Small intestine (tissue), 7 donors: ENCODE measurements around the gene MID1. TPM values are rescaled to one million over a fixed set of nuclear protein-coding genes. Genes with fewer than 3 reads are reported as not detected.
A peak's percentile ranks its signal among the peaks of the same experiment; 100 is the strongest.

Experiments
- DNase-seq, 2 donors: peaks; one replicate each; pipeline versions ENCODE4 v3.0.0 to v3.0.0-alpha.2; 2013
- FAIRE-seq: peaks from 2 replicates; lab custom pipeline; 2012; peaks lifted over from hg19 to GRCh38; lab: Jason Lieb, UNC
- H3K27ac ChIP-seq, 3 donors: one replicate each; pipeline ENCODE4 v1.5.1; 2013; ENCODE audit warnings: low read length in 2 of 3, mild to moderate bottlenecking in 2 of 3, control low read depth in 1 of 3, inconsistent platforms in 1 of 3, low read depth in 1 of 3, moderate library complexity in 1 of 3
- H3K27me3 ChIP-seq, 3 donors: one replicate each; pipeline ENCODE4 v1.6.1; 2013; ENCODE audit warnings: low read length in 3 of 3, inconsistent platforms in 1 of 3; ENCODE audit not compliant: control insufficient read depth in 3 of 3, insufficient read depth in 3 of 3
- H3K36me3 ChIP-seq, 3 donors: one replicate each; pipeline ENCODE4 v1.6.1; 2013; ENCODE audit warnings: low read length in 3 of 3, inconsistent platforms in 1 of 3, low read depth in 1 of 3, mild to moderate bottlenecking in 1 of 3, moderate library complexity in 1 of 3; ENCODE audit not compliant: control insufficient read depth in 3 of 3, insufficient read depth in 2 of 3
- H3K4me1 ChIP-seq, 3 donors: one replicate each; pipeline ENCODE4 v1.6.1; 2013; ENCODE audit warnings: low read length in 2 of 3, inconsistent platforms in 1 of 3, low read depth in 1 of 3, mild to moderate bottlenecking in 1 of 3, moderate library complexity in 1 of 3; ENCODE audit not compliant: control insufficient read depth in 3 of 3, insufficient read depth in 2 of 3
- H3K4me3 ChIP-seq, 3 donors: one replicate each; pipeline ENCODE4 v1.5.1; 2013; ENCODE audit warnings: low read length in 3 of 3, control low read depth in 1 of 3, inconsistent platforms in 1 of 3, low read depth in 1 of 3, mild to moderate bottlenecking in 1 of 3, moderate library complexity in 1 of 3
- H3K9me3 ChIP-seq, 2 donors: one replicate each; pipeline ENCODE4 v1.6.1; 2013; ENCODE audit warnings: low read depth in 1 of 2, low read length in 1 of 2; ENCODE audit not compliant: control insufficient read depth in 2 of 2, insufficient read depth in 1 of 2
- WGBS, 3 donors: extraction: QIAGEN DNeasy Blood & Tissue Kit; methylation state at CpG; one replicate each; pipeline ENCODE4 v1.1.7; 2013; 5-methylcytosine and 5-hydroxymethylcytosine counted together
- polyA plus RNA-seq, 4 donors: library from polyadenylated mRNA; stranded (reverse) in 3 of 4; unstranded in 1 of 4; fragments of 200-250 nt in 3 of 4; fragments of 120-200 nt in 1 of 4; gene quantifications; one replicate each; pipeline versions ENCODE4 v1.2.1 to v1.2.3, GENCODE V29; 2013
- donor health status: healthy with polysubstance abuse.
- donor health status: control.
- donor health status: control.
- donor health status: Bipolar disorder and iron deficiency.
- donor health status: healthy.

MID1 gene
- polyA plus RNA-seq, 4 donors, result 1.9 to 11.6 (median 4.6) TPM

- H3K27ac ChIP-seq, result no peak overlapping the region
- no peaks in the 10 kb centered on the region for H3K4me1 ChIP-seq
- H3K27me3 ChIP-seq, result no peaks in the 10 kb centered on the region
- FAIRE-seq (no peak), DNase-seq (no peak)
- no peak overlapping the region for H3K4me3 ChIP-seq
- no peaks in the 10 kb centered on the region for H3K36me3 ChIP-seq
- no peaks in the 10 kb centered on the region for H3K9me3 ChIP-seq
- 60 to 83% (median 83%) methylated on average over 4 of the region's 4 CpGs for WGBS, 3 donors
These were observed 28.9 kb upstream of the MID1 start for GRCh38 chrX:10649265-10649664.

GRCh38 chrX:10648614-10649013 lies 28.2 kb upstream of the MID1 start:
- WGBS, 3 donors, result 37 to 62% (median 59%) methylated on average over 3 of the region's 3 CpGs
- DNase-seq, result peak in 1 of 2 donors; percentile 5
- no peak overlapping the region for H3K27ac ChIP-seq
- H3K4me1 ChIP-seq, result no peaks in the 10 kb centered on the region
- H3K27me3 ChIP-seq, result no peaks in the 10 kb centered on the region
- no peaks in the 10 kb centered on the region for H3K9me3 ChIP-seq
- no peaks in the 10 kb centered on the region for H3K36me3 ChIP-seq
- no peak for FAIRE-seq
- no peak overlapping the region for H3K4me3 ChIP-seq

GRCh38 chrX:10636851-10637250 lies 16.5 kb upstream of the MID1 start:
- 36 to 60% (median 36%) methylated on average over 1 of the region's 1 CpG for WGBS, 3 donors
- H3K4me3 ChIP-seq, result no peak overlapping the region
- FAIRE-seq (no peak), DNase-seq (no peak)
- H3K27me3 ChIP-seq, result no peaks in the 10 kb centered on the region
- no peaks in the 10 kb centered on the region for H3K4me1 ChIP-seq
- no peak overlapping the region for H3K27ac ChIP-seq
- no peaks in the 10 kb centered on the region for H3K36me3 ChIP-seq
- H3K9me3 ChIP-seq, result no peaks in the 10 kb centered on the region

GRCh38 chrX:10636337-10636736 lies 16.0 kb upstream of the MID1 start:
- no peaks in the 10 kb centered on the region for H3K36me3 ChIP-seq
- H3K9me3 ChIP-seq, result no peaks in the 10 kb centered on the region
- H3K27me3 ChIP-seq, result no peaks in the 10 kb centered on the region
- DNase-seq (peak; percentile 39 to 51), FAIRE-seq (no peak)
- H3K27ac ChIP-seq, result no peak overlapping the region
- no peak overlapping the region for H3K4me3 ChIP-seq
- H3K4me1 ChIP-seq, result no peaks in the 10 kb centered on the region
- WGBS, 3 donors, result 1 to 19% (median 7%) methylated on average over 3 of the region's 3 CpGs

GRCh38 chrX:10634392-10635161 lies 14.2 kb upstream of the MID1 start:
- Histone ChIP-seq H3K9me3 (no peaks in the 10 kb centered on the region), H3K4me1 (no peaks in the 10 kb centered on the region), H3K4me3 (no peak overlapping the region), H3K27ac (no peak overlapping the region), H3K27me3 (no peaks in the 10 kb centered on the region), H3K36me3 (no peaks in the 10 kb centered on the region)
- 72 to 84% (median 82%) methylated on average over 15 of the region's 15 CpGs for WGBS, 3 donors
- no peak for DNase-seq
- FAIRE-seq, result no peak

- WGBS, 3 donors, result 25 to 39% (median 36%) methylated on average over 2 of the region's 2 CpGs
- no peaks in the 10 kb centered on the region for H3K9me3 ChIP-seq
- no peaks in the 10 kb centered on the region for H3K4me1 ChIP-seq
- no peaks in the 10 kb centered on the region for H3K27me3 ChIP-seq
- no peak overlapping the region for H3K27ac ChIP-seq
- FAIRE-seq (no peak), DNase-seq (peak in 1 of 2 donors; percentile 50)
- no peak overlapping the region for H3K4me3 ChIP-seq
- H3K36me3 ChIP-seq, result no peaks in the 10 kb centered on the region
These were observed 13.3 kb upstream of the MID1 start for GRCh38 chrX:10633722-10634121.

- Histone ChIP-seq H3K4me3 (no peak overlapping the region), H3K36me3 (no peaks in the 10 kb centered on the region), H3K27ac (no peak overlapping the region), H3K27me3 (no peaks in the 10 kb centered on the region), H3K4me1 (no peaks in the 10 kb centered on the region), H3K9me3 (no peaks in the 10 kb centered on the region)
- FAIRE-seq, result no peak
- DNase-seq, result no peak
- WGBS, 3 donors, result 72 to 87% (median 86%) methylated on average over 7 of the region's 7 CpGs
These were observed 11.2 kb upstream of the MID1 start for GRCh38 chrX:10631416-10632145.

GRCh38 chrX:10630320-10630719 lies 9.9 kb upstream of the MID1 start:
- Histone ChIP-seq H3K4me3 (no peak overlapping the region), H3K27me3 (no peaks in the 10 kb centered on the region), H3K4me1 (no peaks in the 10 kb centered on the region), H3K9me3 (no peaks in the 10 kb centered on the region), H3K27ac (no peak overlapping the region), H3K36me3 (no peaks in the 10 kb centered on the region)
- 51 to 66% (median 64%) methylated on average over 4 of the region's 4 CpGs for WGBS, 3 donors
- DNase-seq (no peak), FAIRE-seq (no peak)
